GM18498 (cell line): ENCODE results near the gene RPS21.
"Not testable (repeated sequence)": the region's sequence is repeated elsewhere in the genome, so short reads cannot be mapped to it uniquely, and the experiment has no call there.

Experiments used
- ATAC-seq: cut with Tn5 transposase; IDR thresholded peaks from one replicate; pipeline ENCODE4 v1.9.1; 2021; ENCODE audit warnings: mild to moderate bottlenecking, moderate library complexity; ENCODE audit not compliant: unreplicated experiment

The RPS21 gene

GRCh38 chr20:62424249-62425107 lies 37.6 kb downstream of the RPS21 start:
- no peak for ATAC-seq

- ATAC-seq = no peak
Measured at GRCh38 chr20:62425281-62426058, 38.6 kb downstream of the RPS21 start.

DNA sequence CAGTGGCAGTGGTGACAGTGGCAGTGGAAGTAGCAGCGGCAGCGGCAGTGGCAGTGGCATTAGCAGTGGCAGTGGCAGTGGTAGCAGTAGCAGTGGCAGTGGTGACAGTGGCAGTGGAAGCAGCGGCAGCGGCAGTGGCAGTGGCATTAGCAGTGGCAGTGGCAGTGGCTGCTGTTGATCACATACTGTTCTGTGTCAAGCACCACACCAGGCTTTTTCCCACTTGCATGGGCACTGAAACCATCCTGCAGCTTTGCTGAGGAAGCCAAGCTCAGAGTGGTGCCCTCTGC lies 39.1 kb downstream of the RPS21 start:
- ATAC-seq = not testable (repeated sequence)

DNA sequence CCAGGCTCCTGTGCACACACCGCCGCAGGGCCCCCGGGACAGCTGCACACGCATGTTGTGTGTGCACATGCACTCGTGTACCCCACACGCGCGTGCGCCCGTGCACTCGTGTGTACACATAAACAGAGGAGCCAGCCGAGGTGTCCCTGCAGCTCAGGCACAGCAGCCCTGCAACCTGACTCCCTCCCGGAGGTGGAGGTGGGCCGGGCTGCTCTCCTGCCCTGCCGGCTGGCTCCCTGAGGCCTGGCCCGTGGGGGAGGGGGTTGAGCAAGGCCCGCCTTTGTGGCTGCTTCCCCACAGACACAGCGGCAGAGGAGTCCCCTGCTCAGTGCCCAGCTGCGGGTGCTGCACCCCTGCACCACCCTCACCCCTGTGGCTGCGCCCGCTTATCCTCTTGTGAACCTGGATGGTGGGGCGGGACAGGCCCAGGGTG lies 39.8 kb downstream of the RPS21 start:
- no peak for ATAC-seq

DNA sequence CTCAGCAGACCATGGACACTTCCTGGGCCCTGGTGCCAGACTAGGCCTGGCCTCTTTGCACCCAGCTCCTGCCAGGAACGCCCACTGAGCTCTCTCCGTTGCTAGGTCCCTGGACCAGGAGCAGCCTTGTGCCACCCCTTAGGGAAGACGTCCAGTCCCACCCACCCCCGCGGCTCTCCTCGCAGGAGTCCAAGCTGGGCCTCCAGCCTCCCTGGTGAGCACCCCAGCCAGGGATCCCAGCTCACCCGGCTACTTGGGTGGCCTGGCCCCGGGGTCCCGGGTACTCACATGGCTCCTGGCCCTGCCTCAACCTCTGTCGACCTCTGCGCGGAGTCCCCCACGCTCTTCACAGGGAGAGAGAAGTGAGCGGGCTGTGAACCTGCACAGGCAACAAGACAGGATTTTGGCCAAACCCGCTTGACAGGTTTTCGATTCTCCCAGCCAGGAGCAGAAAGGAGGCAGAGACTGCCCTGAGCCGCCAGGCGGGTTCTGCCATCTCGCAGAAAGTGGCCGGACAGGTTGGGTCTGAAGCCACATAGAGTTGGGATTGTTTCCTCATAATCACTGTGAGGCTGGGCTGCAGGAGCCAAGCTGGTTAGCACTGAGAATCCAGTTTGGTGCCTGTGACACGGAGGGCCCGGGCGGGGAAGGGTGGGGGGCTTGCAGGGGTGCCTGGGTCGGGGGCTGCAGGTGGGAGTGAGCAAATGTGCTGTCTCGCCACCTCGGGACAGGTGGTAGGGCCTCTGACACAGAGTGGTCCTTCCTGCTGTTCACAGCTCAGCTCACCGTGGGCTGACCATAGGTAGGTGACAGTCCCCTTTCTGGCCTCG lies 40.5 kb downstream of the RPS21 start, which contains the start of gene RBBP8NL:
Gene RBBP8NL (minus strand): TSS at position 368 of the 830 bp plus-strand sequence. CDS start 7,892 bp downstream, outside the sequence.
- ATAC-seq = no peak

- no peak for ATAC-seq
Measured at GRCh38 chr20:62428002-62428372, 41.1 kb downstream of the RPS21 start.

DNA sequence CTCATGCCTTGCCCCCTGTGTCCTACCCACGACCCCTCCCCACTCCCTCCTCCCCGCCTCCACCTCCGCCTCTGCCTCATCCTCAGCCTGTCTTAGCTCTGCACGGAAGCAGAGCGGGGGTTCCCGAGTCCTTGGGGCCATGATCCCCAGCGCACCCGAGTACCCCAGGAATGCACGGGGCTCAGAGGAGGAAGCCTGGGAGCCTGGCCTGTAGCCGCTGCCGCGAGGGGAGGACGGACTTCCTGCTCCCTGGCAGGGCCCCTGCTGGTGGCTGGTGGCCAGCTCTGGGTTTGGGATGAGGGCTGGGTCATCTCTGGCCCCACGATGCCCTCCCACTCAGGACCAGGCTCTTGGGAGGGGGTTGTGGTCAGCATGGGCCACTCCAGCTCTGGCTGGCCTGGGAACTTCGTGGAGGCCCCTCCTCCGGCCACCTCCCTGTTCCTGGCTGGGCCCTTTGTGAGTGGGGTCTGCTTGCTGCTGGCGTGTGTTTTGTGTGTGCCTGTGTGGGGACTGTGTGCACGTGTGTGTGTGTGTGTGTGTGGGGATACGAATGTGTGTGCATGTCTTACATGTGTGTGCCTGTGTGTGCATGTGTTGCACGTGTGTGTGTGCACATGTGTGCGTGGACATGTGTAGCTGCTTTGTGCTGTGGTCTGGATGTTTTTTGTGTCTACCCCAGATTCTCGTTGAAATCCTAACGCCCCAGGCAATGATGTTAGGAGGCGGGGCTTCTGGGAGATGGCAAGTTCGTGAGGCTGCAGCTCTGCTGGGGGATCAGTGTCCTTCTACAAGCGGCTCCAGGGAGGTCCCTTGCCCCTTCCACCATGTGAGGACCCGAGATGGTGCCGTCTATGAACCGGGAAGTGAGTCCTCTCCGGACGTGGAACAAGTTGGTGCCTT lies 41.7 kb downstream of the RPS21 start:
- no peak for ATAC-seq

- ATAC-seq = no peak
Measured at GRCh38 chr20:62429455-62430310, 42.8 kb downstream of the RPS21 start.

GRCh38 chr20:62430311-62430853 lies 43.5 kb downstream of the RPS21 start:
- ATAC-seq = no peak

DNA sequence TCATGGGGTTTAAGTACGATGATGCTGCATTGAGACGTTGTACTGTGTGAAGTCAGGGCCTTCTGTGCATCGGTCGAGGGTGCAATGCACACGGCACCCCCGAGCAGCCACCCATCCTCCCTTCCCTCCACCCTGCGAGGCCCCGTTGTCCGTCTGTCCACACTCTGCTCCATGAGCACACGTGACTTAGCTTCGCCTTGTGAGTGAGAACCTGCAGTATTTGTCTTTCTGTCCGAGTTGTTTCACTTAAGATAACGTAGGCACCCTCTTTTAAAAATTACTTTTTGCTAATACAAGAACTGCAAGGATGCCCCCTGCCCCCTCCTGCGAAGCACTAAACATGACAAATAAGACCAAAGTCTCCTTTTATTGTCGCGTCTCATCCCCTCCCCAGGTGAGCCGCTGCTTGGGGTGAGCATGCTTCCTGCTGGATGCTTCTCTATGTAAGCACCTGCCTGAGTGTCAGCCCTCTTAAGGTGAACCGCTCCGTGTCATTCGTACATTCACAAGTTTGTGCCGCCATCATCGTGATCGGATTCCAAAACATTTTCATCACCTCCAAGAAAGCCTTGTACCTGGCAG lies 44.1 kb downstream of the RPS21 start:
- no peak for ATAC-seq

DNA sequence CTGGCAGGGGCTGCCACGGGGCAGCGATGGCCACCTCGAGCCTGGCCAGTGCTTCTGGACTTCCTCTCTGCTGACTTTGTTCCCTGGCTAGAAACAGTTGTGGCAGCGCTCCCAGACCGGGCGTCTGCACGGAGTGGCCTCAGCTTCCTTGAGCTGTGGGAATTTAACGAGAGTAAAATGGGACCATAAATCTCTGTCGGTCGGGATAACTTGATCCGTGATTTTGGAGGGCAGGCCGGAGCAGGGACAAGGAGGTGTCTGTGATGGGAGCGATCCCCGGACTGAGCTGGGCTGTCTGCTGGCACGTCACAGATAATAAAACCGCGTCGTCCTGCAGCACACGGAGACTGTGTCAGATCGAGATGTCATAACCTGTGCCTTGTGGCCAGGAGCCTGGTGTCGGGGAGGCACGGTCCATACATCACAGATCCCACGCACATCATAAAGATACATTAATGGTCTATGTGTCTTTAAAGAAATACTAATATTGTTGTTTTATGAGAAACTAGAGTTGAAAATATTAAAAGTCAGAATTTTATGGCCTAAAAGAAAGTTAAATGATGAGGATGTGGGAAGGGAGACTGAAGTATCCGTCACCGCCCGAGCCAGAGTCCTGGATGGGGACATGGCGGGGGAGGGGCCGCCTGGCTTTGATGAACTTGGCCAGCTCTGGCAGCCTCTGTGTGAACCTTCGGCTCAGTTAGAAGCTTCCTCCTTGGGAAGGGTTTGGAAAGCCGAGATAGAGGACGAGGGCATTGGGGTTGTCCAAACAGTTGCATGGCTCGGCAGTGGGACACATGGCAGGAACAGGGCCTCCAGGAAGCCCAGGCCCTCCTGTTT lies 47.0 kb downstream of the RPS21 start:
- no peak for ATAC-seq

DNA sequence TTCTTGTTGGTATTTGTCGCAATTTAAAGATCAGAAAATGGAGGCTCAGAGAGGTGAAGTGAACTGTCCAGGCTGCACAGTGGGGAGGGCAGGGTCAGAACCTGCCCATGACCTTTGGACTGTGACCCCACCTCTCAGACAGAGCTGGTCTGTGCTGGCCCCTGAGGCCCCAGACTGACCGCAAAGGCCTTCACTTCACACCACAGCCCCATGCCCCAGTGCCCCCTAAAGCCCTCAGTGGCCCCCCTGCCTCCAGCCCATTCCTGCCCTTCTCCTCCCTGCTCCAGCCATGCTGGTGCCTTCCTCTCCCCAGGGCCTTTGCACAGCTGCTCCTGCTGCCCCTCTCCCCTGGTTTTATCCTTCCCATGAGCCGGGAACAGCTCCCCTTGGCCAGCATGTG lies 49.8 kb downstream of the RPS21 start:
- ATAC-seq = no peak

DNA sequence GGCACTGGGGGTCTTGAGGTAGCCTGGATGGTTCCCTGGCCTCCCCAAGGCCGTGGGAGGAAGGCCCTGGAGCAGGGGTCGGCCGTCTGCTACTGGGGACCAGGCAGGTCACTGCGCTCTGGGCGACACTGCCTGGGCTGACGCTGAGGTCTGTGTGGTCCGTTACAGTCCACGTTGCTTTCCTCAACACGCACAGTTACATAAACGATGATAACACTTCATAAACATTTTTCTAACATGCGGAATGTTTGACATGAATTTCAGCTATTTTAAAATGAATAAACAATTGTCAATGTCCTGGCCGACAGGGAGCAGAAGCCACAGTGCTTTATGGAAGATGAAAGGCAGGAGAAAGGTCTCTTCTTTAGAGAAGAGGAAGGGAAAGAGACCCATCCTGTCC lies 50.6 kb downstream of the RPS21 start:
- ATAC-seq = no peak

- ATAC-seq = no peak
Measured at GRCh38 chr20:62437927-62438326, 51.0 kb downstream of the RPS21 start.
